DMS153 (cell line): ENCODE results near the gene IL23R.
"Not testable (repeated sequence)": the region's sequence is repeated elsewhere in the genome, so short reads cannot be mapped to it uniquely, and the experiment has no call there.

Source experiments
- DNase-seq: peaks from one replicate; lab custom pipeline; 2025; lab: John Stamatoyannopoulos, UW

IL23R gene

DNA sequence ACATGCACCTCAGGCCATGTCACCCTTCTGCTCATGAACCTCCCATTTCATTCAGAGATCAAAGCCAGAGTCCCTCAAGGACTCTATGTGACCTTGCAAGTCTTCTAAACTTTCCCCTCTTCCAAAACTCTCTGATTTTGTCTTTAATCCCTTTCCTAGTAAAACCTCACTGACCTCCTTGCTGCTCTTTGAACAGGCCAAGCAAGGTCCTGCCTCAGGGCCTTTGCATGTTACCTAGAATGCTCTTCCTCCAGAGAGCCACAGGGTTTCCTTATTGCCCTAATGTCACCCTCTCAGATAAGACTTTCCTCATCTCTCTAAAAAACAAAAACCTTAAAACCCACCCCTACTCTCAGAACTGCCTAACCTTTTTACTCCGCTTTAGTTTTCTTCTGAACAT lies 26.6 kb downstream of the IL23R start:
- DNase-seq = no peak

DNA sequence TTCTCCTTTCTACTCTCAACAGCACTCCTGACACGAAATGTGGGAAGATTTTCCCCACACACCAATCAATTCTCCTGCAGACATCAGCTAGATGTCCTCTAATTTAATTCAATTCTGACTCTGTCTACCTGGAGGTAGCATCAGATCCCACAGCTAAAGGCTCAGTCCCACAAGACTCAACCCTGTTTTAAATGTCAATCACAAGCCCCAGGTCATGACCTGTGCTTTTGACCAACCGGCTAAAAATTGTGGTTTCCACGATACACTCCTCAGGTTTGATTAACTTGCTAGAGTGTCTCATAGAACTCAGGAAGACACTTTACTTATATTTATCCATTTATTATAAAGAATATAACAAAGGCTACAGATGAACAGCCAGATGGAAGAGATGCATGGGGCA lies 27.4 kb downstream of the IL23R start:
- no peak for DNase-seq

GRCh38 chr1:67194209-67194863 lies 28.1 kb downstream of the IL23R start:
- no peak for DNase-seq

DNA sequence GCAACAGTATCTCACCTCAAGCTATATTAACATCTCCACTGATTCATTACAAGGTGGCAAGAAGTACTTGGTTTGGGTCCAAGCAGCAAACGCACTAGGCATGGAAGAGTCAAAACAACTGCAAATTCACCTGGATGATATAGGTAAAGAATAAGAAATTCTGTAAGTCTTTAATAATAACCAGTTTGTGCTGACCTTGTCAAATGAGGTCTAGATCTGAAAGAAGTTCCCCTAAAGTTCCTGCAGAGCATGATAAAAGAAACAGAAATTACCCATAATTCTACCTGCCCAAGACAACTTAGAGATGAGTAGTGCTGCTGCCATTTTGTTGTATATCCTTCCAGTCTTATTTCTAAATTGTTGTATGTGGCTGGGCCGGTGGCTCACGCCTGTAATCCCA lies 34.5 kb downstream of the IL23R start:
- DNase-seq = no peak

GRCh38 chr1:67201891-67202290 lies 35.6 kb downstream of the IL23R start:
- DNase-seq = no peak

- DNase-seq = no peak
These were observed 38.2 kb downstream of the IL23R start for GRCh38 chr1:67204298-67204980.

GRCh38 chr1:67207398-67207797 lies 41.1 kb downstream of the IL23R start:
- DNase-seq = not testable (repeated sequence)

GRCh38 chr1:67208217-67208616 lies 42.0 kb downstream of the IL23R start:
- no peak for DNase-seq

GRCh38 chr1:67209521-67209920 lies 43.3 kb downstream of the IL23R start:
- no peak for DNase-seq

DNA sequence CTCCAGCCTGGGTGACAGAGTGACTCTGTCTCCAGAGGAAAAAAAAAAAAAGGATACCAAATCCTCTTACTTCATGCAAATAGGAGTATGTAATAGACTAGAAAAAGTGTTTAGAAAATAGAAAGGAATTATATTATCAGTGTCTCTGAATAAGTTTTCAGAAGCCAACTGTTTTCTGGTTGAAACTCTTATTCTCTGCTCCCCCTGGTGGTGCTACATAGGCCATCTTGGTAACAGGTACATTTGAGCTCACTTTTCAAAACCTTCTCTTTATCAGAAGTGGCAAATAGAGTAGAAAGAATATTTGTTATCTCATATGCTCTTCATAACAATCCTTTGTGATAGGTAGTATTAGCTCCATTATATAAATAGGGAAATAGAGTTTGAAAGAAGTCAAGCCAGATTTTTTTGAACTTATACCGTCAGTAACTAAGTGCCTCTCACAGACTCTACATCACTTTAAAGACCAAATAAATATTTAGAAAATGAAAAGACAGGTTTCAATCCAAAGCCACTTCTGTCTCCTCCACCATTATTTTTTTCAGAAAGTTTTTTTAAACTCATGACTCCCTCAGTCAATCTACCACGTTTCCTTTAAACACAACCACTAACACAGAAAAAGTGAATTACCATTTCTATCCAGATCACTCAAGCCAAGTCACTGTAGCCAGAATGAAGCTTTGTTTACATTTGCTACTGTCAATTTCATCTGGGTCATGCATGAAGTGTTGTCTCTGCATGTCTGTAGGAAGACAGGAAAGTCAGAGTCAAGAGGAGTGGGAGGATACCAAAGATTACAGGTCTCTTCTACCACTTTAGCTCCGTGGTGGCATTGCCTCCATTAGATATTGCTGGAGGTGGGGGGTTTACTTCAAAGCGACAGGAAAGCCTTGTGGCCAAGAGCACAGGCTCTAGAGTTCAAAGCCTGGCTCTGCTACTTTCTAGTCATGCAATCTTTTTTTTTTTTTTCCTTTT lies 45.6 kb downstream of the IL23R start:
- no peak for DNase-seq

DNA sequence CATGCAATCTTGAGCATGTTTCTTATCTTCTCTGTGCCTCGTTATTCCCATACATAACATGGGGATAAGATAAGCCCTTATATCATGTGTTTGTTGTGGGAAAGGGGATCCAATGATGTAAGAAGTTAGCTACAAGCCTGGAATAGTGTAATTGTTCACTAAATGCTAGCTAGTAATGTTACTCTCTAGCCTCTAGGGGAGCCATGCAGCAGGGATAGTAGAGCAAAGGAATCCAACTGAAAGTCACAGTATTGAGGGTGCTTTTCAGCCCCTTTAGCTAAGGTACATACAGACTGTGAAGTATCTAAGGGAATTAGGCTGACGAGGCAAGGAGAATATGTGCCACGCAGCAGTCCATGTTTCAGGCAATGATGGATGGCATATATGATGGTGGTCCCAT lies 46.9 kb downstream of the IL23R start:
- DNase-seq = no peak

DNA sequence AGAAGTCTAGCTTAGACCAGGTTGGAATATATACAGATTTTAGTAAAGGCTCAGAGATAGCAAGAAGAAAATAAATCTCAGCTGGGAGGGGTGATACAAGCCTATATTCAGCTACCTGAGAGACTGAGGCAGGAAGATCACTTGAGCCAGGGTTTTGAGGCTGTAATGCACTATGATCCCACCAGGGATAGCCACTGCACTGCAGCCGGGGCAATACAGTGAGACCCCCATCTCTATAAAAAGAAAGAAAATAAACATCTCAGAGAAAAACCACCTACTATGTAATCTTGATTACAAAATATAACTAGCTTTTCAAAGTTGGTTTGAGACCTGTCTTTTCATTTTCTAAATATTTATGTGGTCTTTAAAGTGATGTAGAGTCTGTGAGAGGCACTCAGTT lies 47.7 kb downstream of the IL23R start:
- DNase-seq = no peak

- no peak for DNase-seq
These were observed 48.3 kb downstream of the IL23R start for GRCh38 chr1:67214420-67215174.

DNA sequence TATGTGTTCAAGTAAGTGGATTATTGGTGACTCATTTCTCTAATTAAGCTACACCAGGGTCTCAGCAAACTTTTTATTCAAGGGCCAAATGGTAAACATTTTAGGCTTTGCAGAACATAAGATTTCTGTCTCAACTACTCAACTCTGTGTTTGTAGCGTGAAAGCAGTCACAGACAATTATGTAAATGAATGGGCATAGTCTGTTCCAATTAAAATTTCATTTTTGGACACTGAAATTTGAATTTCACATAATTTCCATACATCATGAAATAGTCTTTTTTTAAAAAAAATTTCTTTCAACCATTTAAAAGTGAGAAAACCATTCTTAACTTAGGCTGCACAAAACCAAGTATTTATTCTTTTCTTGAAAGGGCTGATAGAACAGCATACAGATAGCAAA lies 50.1 kb downstream of the IL23R start:
- DNase-seq = no peak

DNA sequence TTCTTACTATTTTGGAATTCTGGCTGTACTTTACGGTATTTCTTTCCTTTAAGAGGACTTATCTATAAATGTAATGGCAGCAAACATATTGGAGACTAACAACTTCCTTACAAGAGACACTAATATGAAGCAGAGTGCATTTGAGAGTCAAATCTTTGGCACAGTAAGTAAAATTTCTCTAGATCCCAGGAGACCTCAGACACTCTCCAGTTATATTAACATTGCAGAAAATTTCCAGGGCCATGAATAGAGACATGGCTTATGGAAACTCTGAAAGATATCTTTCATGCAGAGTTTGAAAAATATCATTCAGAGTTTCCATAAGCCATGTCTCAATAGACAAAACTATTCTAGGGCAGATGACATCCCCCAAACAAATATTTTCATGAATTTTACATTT lies 51.2 kb downstream of the IL23R start:
- no peak for DNase-seq

DNA sequence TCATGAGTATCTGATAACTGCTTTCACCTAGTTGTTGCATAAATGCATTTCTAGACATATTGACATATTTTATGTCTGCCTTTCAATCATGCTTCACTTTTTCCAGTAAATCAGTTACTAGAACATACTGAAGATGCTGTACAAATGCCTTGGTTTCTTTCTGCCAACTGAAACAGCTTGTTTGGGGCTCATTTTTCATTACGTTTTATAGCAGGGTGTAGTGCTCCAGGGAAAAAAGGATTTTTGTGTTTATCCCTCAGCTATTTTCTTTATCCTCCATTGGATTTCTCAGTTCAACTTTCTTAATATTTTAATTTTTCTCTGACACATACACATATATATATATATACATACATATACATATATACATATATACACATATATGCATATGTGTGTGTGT lies 51.7 kb downstream of the IL23R start:
- no peak for DNase-seq

DNA sequence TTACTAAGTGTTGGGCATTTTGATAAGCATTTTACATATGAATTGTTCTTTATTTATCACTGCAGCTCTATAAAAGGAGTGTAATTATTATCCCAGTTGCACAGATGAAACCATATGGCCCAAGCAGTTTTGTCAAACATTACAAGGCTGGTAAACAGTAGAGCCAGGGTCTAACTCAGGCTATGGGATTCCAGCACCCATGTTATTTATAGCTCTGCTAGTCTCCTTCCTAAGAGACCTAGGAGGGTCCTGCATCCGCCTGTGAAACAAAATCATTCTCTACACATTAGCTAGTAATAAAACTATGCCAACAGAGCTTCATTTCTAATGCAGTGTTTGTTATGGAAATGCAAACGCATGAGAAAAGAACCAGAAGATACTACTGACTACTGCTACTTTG lies 58.6 kb downstream of the IL23R start:
- DNase-seq = no peak

- DNase-seq = no peak
These were observed 60.4 kb downstream of the IL23R start for GRCh38 chr1:67226688-67227087.

- no peak for DNase-seq
These were observed 60.9 kb downstream of the IL23R start for GRCh38 chr1:67227196-67227595.

GRCh38 chr1:67228791-67229190 lies 62.5 kb downstream of the IL23R start:
- no peak for DNase-seq

DNA sequence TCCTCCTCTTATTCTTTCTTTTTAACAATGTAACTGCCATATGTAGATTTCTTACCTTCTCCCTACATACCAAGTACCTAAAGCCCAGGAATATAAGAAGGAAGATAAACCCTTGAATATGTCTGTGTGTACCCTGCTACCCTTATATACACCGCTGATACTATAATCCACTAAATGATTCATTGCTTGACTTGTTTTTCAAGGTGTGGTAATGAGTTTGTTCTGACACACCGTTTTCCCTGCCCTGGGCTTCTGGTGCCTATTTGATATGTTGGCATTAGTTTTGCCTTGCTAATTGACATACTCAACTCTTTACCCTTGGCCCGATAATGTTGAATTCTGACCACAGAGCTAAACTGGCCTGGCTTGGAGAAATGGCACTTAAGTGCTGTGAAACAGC lies 64.3 kb downstream of the IL23R start:
- no peak for DNase-seq

DNA sequence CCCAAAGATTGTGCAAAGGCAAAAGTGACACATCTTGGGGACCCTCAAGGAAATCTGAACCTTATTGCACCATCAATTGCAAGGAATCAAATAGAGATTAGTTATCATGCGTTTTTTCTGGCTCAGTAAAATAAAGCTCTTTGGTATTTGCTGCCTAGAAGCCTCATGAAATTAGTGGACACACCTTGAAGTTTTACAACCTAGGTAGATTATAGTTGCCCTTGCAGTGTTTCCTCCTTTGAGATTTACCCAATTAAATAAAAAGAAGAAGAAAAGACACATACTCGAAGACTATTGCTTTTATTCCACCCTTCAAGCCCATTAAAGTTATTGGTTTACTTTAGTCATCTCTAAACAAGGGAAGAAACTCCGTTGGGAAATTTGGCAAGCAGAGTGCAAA lies 70.0 kb downstream of the IL23R start:
- DNase-seq = no peak
